HT1080 (cell line): ENCODE data around the gene INO80D. TPM values are rescaled to one million over a fixed set of nuclear protein-coding genes. Genes with fewer than 3 reads are reported as not detected.
"Not testable (repeated sequence)": the region's sequence is repeated elsewhere in the genome, so short reads cannot be mapped to it uniquely, and the experiment has no call there.

Source experiments
- DNase-seq: peaks from one replicate; pipeline ENCODE4 v3.0.0-alpha.2; 2015; ENCODE audit warnings: low read depth
- total RNA-seq: library from RNA; depleted of rRNA; stranded (reverse); fragments of >200 nt; shearing (Covaris generic); gene quantifications from 2 replicates; pipeline ENCODE4 v1.2.3, GENCODE V29; 2014

Gene INO80D
- total RNA-seq, 1 experiment from 2014 or later, result 5.3 TPM

DNA sequence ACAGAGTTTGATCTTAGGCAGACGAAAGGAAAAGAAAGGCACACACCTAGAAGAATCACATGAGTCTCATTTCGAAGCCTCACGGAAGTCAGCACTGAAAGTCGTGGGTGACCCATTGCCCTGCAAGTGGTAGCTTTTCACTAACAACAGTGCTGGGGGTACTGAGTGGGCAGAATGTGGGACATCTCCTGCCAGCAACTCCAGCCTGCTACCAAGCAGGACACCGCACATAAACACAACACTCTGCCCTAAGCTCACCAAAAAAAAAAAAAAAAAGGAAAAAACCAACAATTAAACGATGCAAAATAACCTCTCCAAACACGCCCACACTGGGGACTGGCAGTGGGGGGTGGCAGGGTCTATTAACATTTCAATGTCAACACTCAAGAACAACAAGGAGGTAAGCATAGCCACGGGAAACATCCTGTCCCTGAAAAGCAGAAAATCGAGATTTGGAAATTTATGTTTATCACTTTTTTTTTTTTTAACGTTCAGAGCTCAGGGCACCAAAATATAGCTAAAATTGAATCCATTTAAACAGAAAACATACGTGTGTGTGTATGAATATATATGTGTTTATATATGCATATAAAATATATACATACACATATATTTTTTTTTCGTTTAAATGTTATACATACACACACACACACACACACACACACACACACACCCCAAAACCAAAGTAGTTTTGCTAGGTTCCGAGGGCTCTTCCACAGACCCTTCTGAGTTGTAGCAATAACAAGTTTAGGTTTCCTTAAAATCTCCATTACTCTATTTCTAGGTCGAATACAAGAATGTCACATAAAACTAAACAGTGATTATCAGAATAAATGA lies 2.2 kb downstream of the INO80D start:
- DNase-seq, result no peak

DNA sequence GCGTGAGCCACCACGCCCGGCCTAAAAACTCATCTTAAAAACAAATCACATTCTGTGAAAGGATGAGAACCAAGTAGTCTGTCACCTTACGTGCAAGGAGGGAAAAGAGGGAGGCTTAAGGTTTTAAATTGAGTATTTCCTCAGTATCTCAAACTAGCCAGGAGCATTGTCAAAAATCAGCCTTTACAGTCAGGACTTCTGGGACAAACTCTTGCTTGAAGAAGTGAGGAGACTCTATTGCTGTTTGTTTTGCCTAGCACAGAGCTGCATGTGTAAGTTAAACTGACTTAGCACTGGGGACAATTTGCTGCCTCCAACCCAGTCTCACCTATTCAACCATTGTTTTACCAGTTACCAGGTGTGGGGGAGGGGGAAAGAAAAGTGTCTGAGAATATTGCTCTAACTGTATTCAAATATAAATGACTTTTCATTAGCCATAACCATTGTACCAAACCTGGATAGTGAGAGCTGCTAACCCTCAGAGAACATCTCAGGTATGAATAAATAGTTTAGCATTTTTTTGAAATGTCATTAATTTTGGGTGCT lies 3.6 kb downstream of the INO80D start:
- DNase-seq, result no peak

DNA sequence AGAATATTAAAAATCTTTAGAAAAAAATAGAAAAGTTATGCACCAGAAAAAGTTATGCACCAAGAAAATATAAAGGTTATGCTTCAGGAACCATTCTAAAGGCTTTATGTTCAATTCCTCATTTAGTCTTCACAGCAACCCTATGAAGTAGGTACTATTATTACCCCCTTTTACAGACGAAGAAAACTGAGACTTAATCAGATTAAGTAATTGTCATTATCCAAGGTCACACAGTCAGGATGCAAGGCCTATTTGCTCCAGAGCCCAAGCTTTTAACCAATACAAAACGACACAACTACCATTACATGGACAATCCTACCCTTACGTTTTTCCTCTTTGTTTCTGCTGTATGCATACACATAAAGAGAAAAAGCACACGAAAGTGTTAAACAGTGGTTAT lies 5.0 kb downstream of the INO80D start:
- no peak for DNase-seq

DNA sequence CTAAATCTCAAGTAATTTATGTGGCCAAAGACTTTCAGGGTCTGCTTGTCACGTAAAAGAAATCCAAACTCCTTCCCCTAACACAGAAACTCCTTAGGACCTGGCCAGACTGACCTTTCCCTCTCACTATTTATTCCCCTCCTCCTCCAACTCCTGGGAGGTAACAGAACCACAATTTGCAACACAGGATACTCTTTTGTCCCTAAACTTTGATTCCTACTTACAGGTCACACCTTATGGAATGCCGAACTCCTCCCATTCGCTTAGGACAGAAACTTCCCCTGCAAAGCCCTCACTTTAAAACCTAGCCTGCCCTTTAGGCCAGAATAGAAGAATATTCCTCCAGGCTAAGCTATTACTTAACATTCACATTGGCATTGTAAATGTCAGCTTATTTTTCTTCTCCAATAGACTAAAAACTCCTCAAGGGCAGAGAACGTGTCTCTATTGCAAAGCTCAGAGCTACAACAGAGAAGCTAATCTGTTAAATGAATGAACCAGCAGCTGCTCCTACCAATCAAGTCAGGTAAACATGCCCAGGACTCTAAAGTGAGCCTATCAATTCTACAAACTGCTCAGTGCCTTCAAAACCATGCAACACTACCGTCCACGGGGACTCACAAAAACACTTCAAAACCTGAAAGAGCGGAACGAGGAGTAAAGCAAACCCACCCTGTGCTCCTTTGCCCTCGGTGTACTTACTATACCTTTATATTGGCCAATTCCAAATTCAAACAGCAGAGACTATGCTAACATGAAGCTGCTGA lies 6.1 kb downstream of the INO80D start:
- DNase-seq, result no peak

DNA sequence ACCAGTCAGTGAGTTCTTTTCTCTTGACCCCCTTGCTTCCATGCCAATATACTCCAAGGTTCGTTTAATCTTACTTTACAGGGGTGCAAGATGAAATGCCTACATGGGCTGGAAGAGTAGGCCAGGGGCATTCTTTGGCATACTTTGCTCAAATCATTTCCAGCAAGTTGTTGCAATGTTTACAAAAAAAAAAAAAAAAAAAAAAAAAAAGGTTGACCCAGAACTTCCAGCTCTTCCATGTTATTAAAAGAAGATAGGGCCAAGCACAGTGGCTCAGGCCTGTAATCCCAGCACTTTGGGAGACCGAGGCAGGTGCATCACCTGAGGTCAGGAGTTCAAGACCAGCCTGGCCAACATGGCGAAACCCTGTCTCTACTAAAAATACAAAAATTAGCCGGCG lies 8.1 kb downstream of the INO80D start:
- not testable (repeated sequence) for DNase-seq

DNA sequence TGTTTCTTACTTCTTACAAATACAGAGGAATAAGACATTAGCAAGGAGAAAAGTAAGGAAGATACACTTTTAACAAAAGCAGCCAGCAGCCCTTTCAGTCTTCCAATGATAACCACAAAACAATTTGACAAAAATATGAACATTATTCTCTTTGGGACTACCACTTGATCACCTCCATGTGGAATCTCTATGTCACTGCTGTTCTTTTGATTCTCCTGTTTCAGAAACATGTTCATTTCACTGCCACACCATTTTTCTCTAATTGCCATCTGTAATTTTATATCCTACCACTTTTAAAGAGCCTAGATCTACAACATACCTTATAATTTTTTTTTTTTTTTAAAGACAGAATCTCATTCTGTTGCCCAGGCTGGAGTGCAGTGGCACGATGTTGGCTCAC lies 10.9 kb downstream of the INO80D start:
- no peak for DNase-seq

DNA sequence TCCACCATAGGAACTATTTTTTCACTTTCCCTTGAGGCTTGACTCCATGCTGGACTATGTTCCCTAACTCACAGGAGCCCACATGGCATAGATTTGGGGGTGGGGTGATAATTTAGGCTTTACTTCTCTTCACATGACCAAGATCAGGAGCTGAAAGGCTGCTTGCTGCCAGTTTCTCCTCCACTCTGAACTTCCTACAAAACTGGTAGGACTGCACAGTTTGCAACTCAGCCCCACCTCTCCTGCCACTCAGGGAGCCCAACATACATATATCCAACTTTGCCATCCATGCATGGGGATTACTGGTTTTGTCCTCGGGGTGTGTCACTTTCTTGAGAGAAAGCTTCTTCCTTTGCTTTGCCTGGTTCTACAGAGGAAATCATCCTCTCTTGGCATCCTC lies 14.2 kb downstream of the INO80D start:
- DNase-seq, result no peak

DNA sequence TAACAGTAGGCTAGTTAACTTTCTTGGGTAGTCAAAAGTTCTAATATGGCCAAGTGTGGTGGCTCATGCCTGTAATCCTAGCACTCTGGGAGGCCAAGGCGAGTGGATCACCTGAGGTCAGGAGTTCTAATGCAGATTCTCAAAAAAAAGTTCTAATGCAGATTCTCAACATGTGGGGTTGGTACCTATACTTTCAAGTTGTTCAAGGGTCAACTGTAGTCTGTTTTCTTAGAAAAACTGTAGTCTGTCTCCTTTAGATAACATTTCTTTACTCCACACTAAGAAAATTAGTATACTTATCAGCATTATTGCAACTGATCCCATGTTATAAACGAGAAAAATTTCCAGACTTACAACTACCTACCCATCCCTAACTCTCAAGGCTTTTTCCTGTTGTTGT lies 16.6 kb downstream of the INO80D start:
- DNase-seq, result no peak

DNA sequence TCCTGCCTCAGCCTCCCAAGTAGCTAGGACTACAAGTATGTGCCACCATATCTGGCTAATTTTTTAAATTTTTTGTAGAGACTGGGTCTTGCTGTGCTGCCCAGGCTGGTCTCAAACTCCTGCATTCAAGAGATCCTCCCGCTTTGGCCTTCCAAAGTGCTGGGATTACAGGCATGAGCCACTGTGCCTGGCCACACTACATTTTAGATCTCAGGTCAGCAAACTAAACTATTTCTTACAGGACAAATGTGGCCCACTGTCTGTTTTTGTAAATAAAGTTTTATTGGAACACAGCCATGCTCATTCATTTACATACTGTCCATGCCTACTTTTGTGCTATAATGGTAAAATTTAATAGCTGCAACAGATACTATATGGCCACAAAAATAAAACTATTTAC lies 17.8 kb downstream of the INO80D start:
- DNase-seq, result no peak

DNA sequence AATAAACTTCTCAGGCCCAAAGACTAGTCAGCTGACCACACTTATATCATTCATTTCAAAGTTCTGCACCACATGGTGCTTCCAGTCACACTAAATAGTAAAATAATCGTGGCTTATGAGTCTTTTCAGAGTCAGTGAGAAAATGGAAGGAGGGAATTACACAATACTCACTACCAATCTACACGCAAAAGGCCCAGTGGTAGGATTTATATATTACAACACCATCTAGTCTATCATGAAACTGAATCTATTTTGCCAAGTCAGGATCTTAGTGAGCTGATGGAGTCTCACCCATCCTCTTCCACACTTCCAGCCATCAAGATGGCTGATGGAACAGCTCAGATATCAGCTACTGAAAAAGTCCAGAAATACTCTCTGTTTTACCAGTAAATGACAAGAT lies 21.9 kb downstream of the INO80D start:
- DNase-seq, result no peak

DNA sequence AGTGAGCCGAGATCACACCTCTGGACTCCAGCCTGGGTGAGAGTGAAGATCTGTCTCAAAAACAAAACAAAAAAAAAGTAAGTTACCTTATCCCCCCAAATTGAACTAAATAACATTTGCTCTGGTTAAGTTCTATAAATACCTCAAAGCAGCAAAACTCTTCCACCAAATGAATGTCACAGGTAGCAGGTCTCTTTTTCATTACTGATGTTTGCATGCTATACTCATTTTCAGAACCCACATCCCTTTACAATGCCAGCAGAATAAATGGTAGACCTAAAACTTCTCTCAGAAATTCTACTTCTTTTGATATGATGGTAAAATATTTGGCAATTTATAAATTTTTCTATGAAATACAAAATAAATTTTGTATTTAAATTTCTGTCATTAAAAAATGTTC lies 22.3 kb downstream of the INO80D start:
- DNase-seq, result no peak

DNA sequence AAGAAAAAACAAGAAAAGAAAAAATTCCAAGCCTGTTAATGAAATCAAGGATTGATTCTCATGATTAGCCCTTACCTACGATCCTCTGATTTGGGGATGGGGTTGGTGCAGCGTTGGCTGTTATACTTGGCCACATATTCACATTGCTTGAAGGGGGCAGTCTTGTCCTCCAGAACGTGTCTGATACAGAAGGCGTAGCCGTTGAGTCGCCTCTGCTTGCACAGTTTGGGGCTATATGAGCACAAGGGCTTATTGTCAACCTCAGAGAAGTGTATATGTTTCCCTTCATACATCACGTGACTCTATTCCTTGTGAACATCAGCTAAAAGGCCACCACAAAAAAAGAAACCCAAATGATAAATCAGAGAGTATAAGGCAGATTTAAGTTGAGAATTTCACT lies 23.2 kb downstream of the INO80D start:
- no peak for DNase-seq

DNA sequence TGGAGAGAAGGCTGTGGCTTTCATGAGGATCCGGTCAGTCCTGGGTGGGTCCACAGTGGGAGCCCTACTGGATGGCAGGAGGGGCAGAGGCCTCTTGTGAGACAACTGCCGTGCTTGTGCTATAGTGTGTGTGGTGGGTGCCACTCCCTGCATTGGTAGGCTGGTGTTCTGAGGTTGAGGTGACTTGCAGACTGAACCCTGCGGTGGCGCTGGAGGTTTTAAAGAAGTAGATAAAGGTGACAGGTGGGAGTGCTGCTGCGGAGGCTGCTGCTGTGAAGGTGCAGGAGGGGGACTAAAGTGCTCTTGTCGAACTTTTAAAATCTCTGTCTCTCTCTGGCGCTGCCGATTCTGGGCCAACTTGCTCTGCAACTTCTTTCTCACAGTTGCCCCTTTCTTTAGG lies 29.7 kb downstream of the INO80D start:
- no peak for DNase-seq

DNA sequence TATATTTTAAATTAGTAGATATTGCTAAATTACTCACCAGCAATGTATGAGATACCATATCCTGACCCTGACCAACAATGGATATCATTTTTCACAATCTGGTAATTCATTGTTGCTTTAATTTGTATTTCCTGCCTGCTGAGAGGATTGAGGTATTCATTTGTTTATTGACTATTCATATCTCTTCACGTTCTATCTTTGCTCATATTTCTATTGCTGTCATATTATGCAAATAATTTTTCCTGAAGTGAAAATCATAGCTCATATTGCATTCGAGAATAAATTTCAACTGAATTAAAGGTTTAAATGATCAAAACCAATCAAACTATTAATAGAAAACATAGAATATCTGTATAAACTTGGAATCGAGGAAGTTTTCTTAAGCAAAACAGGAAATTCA lies 31.0 kb downstream of the INO80D start:
- DNase-seq, result no peak

DNA sequence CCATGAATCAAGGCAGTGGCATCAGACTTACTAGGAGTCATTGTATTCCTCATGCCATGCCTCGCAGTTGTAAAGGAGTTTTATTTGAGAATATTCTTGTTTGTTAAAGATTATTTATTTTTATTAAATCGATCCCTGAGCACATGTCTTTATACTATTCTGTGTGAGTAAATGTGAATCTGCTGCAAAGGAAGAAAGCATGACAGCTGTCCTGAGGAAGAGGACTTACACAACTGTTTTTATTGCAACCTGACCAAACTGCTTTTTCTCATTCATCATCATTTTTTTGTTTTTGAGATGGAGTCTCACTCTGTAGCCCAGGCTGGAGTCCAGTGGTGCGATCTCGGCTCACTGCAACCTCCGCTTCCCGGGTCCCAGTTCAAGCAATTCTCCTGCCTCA lies 34.1 kb downstream of the INO80D start:
- DNase-seq, result no peak

DNA sequence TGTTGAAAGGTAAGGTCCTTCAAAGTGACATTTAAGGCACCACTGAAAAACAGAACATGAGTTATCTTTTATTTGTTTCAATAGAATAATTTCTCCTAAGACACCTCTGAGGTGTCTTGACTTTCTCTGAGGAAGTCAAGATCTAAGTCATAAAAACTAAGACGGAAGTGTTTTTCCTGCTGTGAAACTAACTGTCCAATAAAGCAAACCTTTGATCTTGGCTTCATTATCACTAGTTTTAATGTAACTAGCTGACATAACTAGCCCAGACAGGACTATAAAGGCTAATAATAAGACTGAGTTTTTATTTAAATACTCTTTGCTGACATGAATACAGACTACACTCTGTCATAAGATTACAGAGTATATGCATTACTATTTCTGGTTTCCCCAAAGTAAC lies 36.6 kb downstream of the INO80D start:
- DNase-seq, result no peak

DNA sequence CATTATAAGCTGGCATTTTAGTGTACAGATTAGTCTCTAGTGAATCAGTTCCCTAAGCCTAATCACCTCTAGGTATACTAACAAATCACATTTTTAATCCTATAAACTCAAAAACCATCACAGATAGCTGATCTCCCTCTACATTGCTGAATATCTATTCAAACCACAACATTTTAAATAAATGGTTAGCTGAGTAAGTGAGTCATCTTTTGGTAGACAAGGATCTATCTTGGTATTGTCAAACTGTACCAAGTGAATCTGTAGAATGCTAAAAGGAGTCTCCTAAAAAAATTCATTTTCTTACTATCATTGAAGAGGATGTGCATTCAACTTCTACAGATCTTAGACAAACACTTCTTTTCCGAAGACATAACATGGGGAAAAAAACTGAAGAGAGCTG lies 40.7 kb downstream of the INO80D start:
- no peak for DNase-seq

DNA sequence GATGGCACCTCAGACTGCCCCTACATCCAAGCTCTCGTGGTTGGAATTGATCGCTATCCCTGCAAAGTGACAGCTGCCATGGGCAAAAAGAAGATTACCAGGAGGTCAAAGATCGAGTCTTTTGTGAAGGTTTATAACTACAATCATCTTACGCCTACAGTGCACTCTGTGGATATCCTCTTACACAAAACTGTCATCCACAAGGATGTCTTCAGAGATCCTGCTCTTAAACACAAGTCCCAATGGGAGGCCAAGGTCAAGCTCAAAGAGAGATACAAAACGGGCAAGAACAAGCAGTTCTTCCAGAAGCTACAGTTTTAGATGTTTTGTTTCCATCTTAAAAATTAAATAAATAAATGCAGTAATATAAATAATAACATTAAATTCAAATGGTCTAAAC lies 45.4 kb downstream of the INO80D start:
- no peak for DNase-seq

DNA sequence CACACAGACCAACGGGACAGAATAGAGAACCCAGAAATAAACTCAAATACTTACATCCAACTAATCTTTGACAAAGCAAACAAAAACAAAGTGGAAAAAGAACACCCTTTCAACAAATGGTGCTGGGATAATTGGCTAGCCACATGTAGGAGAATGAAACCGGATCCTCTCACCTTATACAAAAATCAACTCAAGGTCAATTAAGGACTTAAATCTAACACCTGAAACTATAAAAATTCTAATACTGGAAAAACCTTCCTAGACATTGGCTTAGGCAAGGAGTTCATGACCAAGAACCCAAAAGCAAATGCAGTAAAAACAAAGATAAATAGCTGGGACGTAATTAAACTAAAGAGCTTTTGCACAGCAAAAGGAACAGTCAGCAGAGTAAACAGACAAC lies 50.6 kb downstream of the INO80D start:
- DNase-seq, result not testable (repeated sequence)

DNA sequence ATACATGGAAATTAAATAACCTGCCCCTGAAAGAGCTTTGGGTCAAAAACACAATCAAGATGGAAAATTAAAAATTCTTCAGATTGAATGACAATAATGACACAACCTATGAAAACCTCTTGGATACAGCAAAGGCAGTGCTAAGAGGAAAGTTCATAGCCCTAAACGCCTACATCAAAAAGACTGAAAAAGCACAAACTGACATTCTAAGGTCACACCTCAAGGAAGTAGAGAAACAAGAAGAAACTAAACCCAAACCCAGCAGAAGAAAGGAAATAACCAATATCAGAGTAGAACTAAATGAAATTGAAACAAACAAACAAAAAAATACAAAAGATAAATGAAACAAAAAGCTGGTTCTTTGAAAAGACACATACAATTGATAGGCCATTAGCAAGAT lies 52.5 kb downstream of the INO80D start:
- DNase-seq, result not testable (repeated sequence)

DNA sequence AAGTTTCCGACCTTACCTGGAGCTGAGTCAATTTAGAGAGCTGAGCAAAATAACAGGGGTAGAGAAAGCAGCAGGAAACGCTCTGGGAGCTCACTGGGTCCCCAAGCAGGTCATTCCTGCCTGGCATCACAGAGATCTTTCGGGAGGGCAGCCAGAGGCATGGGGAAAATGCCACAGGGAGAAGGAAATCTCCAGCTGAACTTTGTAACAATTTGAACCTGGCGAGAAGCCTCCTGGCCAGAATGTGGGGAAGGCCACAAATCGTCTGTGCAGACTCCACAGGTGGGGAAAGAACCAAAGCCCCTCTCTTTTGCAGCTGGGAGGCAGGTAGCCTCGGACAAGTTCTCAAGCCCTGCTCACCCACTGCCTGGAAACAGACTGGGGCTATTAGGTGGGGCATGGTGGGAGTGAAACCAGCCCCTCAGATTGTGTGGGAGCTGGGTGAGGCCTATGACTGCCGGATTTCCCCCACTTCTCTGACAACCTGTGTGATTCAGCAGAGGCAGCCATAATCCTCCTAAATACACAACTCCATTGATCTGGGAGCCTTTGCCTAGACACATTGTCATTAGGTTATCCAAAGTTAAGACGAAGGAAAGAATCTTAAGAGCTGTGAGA lies 53.9 kb downstream of the INO80D start:
- DNase-seq, result no peak

DNA sequence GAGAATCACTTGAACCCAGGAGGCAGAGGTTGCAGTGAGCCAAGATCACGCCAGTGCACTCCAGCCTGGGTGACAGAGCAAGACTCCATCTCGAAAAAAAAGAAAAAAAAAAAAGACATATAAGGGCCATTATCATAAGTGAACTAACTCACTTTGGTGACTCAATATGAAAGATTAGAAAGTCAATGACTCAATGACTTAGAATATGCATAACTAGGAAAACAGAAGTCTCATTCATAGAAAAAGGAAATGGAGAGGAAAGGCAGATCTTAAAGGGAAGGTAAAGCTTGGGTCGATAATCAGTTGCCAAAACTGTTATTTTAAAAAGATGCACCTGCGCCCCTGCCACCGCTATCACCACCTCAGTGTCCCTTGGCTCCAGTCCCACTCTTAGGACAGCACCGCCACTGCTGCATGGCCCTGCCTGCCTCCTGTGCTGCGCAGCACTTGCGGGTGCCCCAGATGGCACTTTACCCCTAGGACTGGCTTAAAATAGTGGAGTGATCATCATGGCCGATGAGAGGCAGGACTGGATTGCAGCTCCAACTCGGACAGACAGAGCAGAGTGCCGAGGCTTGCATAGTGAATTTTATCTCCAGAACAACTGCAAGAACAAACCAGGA lies 54.7 kb downstream of the INO80D start:
- peak; percentile 89 for DNase-seq
